Astrocyte of the spinal cord (primary cell): ENCODE results near the gene AUTS2.

Source experiments
- DNase-seq: peaks from one replicate; pipeline ENCODE4 v3.0.0; 2011; ENCODE audit warnings: low read depth, low spot score
- H3K4me3 ChIP-seq: 2 replicates; pipeline ENCODE4 v1.5.1; 2011; ENCODE audit warnings: low read depth, mild to moderate bottlenecking, low read length, moderate library complexity
- CTCF ChIP-seq: IDR thresholded peaks from 2 replicates; pipeline ENCODE4 v1.5.1; 2012; ENCODE audit warnings: low read depth, mild to moderate bottlenecking, low read length, inconsistent platforms
- in situ Hi-C: cut with HindIII; loops from 2 replicates; pipeline ENCODE4 v1.10.0; 2017; ENCODE audit warnings: low sequenced_read_pairs

The AUTS2 gene

GRCh38 chr7:70540641-70541040 lies 942.4 kb downstream of the AUTS2 start:
- no peak for TF ChIP-seq CTCF
- H3K4me3 ChIP-seq, result no peak overlapping the region
- in situ Hi-C loops, result no loop called here
- DNase-seq, result no peak

GRCh38 chr7:70542750-70543376 lies 944.6 kb downstream of the AUTS2 start:
- DNase-seq, result no peak
- no peak for TF ChIP-seq CTCF
- in situ Hi-C loops, result no loop called here
- no peak overlapping the region for H3K4me3 ChIP-seq

- TF ChIP-seq CTCF, result no peak
- in situ Hi-C loops, result no loop called here
- DNase-seq, result no peak
- H3K4me3 ChIP-seq, result no peak overlapping the region
Measured at GRCh38 chr7:70544016-70544415, 945.7 kb downstream of the AUTS2 start.

- H3K4me3 ChIP-seq, result no peak overlapping the region
- in situ Hi-C loops, result no loop called here
- DNase-seq, result no peak
- no peak for TF ChIP-seq CTCF
Measured at GRCh38 chr7:70545214-70545613, 946.9 kb downstream of the AUTS2 start.

- TF ChIP-seq CTCF, result no peak
- no peak for DNase-seq
- in situ Hi-C loops, result no loop called here
- H3K4me3 ChIP-seq, result no peak overlapping the region
Measured at GRCh38 chr7:70552141-70552540, 953.9 kb downstream of the AUTS2 start.

GRCh38 chr7:70553364-70553763 lies 955.1 kb downstream of the AUTS2 start:
- H3K4me3 ChIP-seq, result no peak overlapping the region
- in situ Hi-C loops, result no loop called here
- TF ChIP-seq CTCF, result no peak
- no peak for DNase-seq

- DNase-seq, result no peak
- no peak overlapping the region for H3K4me3 ChIP-seq
- no peak for TF ChIP-seq CTCF
- in situ Hi-C loops, result no loop called here
Measured at GRCh38 chr7:70554646-70555045, 956.4 kb downstream of the AUTS2 start.
